Measurements from ENCODE around the gene GOSR1.

DNA sequence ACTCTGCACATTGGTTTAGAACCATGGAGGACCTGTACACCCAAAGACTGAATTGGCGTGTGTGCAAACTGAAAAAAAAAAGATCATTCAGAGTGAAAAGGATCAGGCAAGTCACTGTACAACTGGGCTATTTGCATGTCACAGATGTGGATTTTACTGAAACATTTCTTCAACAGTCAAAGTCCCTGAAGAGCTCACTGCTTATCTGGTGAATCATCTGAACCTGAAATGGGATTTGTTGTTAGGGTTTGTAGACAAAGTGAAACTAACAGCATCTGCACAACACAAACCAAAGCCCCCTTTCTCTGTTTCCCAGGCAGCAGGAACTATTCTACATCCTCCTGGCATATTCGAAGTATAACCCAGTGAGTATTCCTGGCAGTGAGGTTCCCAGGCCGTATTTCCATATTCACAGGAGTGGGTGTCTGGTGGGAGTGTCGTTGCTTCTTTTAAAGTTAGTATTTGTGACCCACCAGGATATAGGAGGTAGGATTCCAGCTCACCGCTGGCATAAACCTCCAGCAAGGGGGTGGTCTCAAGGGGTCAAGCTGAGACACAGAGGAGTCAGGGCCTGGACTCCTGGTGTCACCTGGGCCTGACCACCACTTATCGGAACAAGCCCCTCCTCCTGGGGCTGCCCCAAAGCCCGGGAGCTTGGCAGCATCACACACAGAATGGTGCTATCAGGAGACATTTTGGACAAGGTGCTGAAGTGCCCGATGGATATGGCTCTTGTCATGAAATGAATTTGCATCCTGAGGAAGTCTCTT, 80.9 kb downstream of the GOSR1 start:
- TF ChIP-seq SUZ12 (IDR thresholded peaks at IDR 0.05; ENCODE audit: extremely low read depth, insufficient read depth, insufficient read length) (no peak), YY1 (IDR thresholded peaks at IDR 0.05; ENCODE audit: insufficient read depth, insufficient read length) (no peak)

All from NT2/D1 (cell line).